ENCODE measurements around the gene SAFB2. TPM values are rescaled to one million over a fixed set of nuclear protein-coding genes. Genes with fewer than 3 reads are reported as not detected.

The SAFB2 gene
- total and polyA plus RNA-seq, 9 of the 15 experiments (the other 6 are each of a cell fraction or from before 2014, with no cell fraction given), result 4.5 to 103 (median 47.3) TPM

GRCh38 chr19:5585461-5586299, 36.9 kb downstream of the SAFB2 start (continued):
- no peak for TF ChIP-seq CCNT2 (IDR thresholded peaks at IDR 0.05; ENCODE audit: borderline replicate concordance, extremely low read depth, insufficient read length, low read depth, low read length)
- no peak; the same call in 1 of the 2 replicates for TF ChIP-seq GABPB1 (CRISPR knock-in tag; IDR thresholded peaks at IDR 0.05)
- TF ChIP-seq HNRNPH1 (optimal IDR thresholded peaks at IDR 0.05; ENCODE audit: low read depth, low read length), result no peak
- no peak for TF ChIP-seq TBP (optimal IDR thresholded peaks at IDR 0.05; ENCODE audit: low read depth, low read length)
- TF ChIP-seq MTA2 (IDR thresholded peaks at IDR 0.05; ENCODE audit: low read depth), result 0 out of 2 replicates have a peak, but pooled peaks have one; percentile 27
- no peak for TF ChIP-seq SOX6 (IDR thresholded peaks at IDR 0.05)
- TF ChIP-seq ZSCAN32 (CRISPR knock-in tag; IDR thresholded peaks at IDR 0.05), result no peak
- no peak for TF ChIP-seq JUN (IDR thresholded peaks at IDR 0.05; ENCODE audit: borderline replicate concordance, low read depth, low read length)
- no peak for TF ChIP-seq JUN (CRISPR knock-in tag; IDR thresholded peaks at IDR 0.05; ENCODE audit: borderline replicate concordance)
- 0 out of 2 replicates have a peak, but pooled peaks have one; percentile 32 for TF ChIP-seq STAT5A (IDR thresholded peaks at IDR 0.05; ENCODE audit: borderline replicate concordance, low read length)
- TF ChIP-seq ARID1B (IDR thresholded peaks at IDR 0.05), result peak; percentile 71
- TF ChIP-seq ZNF589 (CRISPR knock-in tag; IDR thresholded peaks at IDR 0.05; ENCODE audit: low read depth), result no peak
- no peak for TF ChIP-seq ZNF24 (IDR thresholded peaks at IDR 0.05)
- peak; percentile 71 for TF ChIP-seq POLR2G (IDR thresholded peaks at IDR 0.05; ENCODE audit: low read depth, low read length)
- TF ChIP-seq ZNF143 (CRISPR knock-in tag; IDR thresholded peaks at IDR 0.05), result no peak
- TF ChIP-seq, protein P1, sequence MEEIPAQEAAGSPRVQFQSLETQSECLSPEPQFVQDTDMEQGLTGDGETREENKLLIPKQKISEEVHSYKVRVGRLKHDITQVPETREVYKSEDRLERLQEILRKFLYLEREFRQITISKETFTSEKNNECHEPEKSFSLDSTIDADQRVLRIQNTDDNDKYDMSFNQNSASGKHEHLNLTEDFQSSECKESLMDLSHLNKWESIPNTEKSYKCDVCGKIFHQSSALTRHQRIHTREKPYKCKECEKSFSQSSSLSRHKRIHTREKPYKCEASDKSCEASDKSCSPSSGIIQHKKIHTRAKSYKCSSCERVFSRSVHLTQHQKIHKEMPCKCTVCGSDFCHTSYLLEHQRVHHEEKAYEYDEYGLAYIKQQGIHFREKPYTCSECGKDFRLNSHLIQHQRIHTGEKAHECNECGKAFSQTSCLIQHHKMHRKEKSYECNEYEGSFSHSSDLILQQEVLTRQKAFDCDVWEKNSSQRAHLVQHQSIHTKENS (CRISPR knock-in tag; IDR thresholded peaks at IDR 0.05), result no peak
- no peak for TF ChIP-seq CREBBP (IDR thresholded peaks at IDR 0.05; ENCODE audit: low read depth, low read length)
- no peak for TF ChIP-seq HDGF (IDR thresholded peaks at IDR 0.05)
- TF ChIP-seq CHD4 (IDR thresholded peaks at IDR 0.05; ENCODE audit: insufficient read depth, insufficient replicate concordance, low read depth, low read length, poor library complexity, severe bottlenecking), result no peak
- TF ChIP-seq KLF10 (CRISPR knock-in tag; IDR thresholded peaks at IDR 0.05), result no peak
- TF ChIP-seq, protein P2, sequence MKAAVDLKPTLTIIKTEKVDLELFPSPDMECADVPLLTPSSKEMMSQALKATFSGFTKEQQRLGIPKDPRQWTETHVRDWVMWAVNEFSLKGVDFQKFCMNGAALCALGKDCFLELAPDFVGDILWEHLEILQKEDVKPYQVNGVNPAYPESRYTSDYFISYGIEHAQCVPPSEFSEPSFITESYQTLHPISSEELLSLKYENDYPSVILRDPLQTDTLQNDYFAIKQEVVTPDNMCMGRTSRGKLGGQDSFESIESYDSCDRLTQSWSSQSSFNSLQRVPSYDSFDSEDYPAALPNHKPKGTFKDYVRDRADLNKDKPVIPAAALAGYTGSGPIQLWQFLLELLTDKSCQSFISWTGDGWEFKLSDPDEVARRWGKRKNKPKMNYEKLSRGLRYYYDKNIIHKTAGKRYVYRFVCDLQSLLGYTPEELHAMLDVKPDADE (conservative IDR thresholded peaks at IDR 0.05; ENCODE audit: control insufficient read depth, low read depth, low read length), result no peak; the same call in 1 of the 2 replicates
- TF ChIP-seq, protein P3, sequence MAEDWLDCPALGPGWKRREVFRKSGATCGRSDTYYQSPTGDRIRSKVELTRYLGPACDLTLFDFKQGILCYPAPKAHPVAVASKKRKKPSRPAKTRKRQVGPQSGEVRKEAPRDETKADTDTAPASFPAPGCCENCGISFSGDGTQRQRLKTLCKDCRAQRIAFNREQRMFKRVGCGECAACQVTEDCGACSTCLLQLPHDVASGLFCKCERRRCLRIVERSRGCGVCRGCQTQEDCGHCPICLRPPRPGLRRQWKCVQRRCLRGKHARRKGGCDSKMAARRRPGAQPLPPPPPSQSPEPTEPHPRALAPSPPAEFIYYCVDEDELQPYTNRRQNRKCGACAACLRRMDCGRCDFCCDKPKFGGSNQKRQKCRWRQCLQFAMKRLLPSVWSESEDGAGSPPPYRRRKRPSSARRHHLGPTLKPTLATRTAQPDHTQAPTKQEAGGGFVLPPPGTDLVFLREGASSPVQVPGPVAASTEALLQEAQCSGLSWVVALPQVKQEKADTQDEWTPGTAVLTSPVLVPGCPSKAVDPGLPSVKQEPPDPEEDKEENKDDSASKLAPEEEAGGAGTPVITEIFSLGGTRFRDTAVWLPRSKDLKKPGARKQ (CRISPR knock-in tag; IDR thresholded peaks at IDR 0.05), result no peak
- no peak for TF ChIP-seq ZFX (CRISPR knock-in tag; IDR thresholded peaks at IDR 0.05)

Measured in K562 (cell line).